ENCODE results near the gene SEMA7A.
A peak's percentile ranks its signal among the peaks of the same experiment; 100 is the strongest.

The SEMA7A gene

GRCh38 chr15:74387141-74387541, 46.6 kb downstream of the SEMA7A start:
- DNase-seq (ENCODE audit: low read depth, low spot score) = no peak

DNA sequence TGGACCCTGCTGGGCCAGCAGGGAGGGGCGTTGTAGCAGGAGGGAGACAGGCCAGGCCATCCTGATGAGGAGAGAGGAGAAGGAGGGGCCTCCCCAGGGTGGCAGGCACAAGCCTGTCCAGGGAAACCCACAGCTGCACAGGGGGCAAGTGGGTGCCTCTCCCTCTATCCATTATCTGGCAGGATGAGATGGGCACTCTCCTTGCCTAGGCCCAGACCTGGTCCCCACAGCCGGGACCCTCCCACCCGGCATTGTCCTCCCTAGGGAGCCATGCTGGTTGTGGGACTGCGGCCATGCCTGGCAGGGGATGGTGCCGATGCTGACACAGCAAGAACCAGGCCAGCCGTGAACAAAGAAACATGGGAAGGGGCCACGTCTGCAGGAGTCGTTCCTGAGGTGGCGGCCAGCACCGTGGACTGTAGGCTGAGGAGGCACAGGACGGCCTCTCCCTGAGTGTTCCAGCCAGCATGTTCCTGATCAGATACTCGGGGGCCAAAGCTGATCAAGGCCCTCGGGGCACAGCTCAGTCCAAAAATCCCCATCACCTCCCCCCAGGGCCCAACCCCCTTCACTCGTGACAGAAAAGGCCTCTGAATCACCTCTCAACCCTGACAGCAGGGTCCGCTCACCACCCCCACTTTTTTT, 47.1 kb downstream of the SEMA7A start:
- DNase-seq (ENCODE audit: low read depth, low spot score) = no peak

DNA sequence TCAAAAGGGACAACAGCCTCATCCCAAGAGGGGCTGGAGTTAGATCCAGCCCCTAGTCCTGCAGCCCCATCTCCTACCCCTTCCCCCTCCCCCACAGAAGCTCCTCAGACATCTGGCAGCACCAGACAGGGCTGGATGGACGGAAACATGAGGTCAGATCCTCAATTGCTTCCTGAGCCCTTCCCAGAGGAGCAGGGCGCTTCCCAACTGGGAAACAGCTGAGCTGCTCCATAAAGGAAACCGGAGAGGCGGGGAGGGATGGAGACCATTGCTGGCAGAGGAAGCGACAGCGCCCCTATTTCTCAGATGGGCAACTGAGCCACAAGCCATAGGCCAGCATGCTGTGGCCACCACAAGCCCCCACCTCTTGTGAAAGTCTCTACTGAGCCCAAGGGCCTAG, 48.0 kb downstream of the SEMA7A start:
- no peak for DNase-seq (ENCODE audit: low read depth, low spot score)

DNA sequence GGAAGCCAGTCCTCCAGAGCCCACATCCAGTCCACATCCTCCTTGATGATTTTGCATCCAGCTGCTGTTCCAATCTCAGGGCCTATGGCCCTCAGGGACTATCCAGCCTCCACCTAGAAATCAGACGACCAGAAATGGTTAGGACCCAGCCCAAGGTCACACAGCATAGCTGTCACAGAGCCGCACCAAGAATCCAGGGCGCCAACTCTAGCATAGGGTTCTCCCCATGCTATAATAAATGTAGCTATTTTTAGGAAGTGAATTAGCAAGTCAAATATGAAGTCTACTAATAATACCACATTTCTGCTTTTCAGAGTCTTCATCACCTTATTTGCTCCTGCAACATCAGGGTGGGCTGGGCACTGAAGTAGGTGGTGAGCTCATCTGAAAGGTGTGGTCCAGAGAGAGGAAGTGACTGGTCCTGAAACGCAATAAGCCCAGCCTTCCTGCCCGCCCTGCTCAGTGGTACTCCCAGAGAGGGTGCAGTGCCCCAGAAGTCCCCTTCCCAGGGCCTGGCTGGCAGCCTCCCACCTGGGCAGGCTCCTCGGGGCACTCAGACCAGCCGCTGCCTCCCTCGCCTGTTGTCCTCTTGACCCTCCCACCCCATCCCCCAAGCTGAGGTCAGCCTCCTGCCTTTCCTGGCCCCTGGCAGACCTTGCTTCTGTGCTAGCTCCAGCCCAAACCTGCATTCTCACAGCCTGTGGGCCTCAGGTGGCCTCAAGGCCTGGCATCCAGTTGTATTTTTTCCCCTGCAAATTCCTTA, 48.7 kb downstream of the SEMA7A start:
- DNase-seq (ENCODE audit: low read depth, low spot score) = peak; percentile 33

DNA sequence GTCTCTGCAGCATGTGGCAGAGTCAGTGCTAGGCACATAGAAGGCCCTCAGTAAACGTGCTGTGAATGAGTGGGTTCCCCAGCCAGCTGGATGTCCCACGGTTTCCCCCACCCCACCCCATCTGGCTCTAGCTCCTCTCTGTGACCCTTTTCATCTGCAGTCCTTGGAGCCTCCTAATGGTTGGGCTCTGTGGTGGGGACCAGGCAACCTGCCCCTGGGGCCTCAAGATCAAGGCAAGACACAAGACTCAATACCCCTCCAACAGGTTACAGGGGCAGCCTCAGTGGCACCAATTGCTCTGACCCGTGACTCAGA, 49.2 kb downstream of the SEMA7A start:
- no peak for DNase-seq (ENCODE audit: low read depth, low spot score)

GRCh38 chr15:74383695-74384565, 49.8 kb downstream of the SEMA7A start:
- peak; percentile 45 for DNase-seq (ENCODE audit: low read depth, low spot score)

- no peak for DNase-seq (ENCODE audit: low read depth, low spot score)
Measured at GRCh38 chr15:74383286-74383685, 50.5 kb downstream of the SEMA7A start.

- peak; percentile 92 for DNase-seq (ENCODE audit: low read depth, low spot score)
Measured at GRCh38 chr15:74382004-74382816, 51.5 kb downstream of the SEMA7A start.

DNA sequence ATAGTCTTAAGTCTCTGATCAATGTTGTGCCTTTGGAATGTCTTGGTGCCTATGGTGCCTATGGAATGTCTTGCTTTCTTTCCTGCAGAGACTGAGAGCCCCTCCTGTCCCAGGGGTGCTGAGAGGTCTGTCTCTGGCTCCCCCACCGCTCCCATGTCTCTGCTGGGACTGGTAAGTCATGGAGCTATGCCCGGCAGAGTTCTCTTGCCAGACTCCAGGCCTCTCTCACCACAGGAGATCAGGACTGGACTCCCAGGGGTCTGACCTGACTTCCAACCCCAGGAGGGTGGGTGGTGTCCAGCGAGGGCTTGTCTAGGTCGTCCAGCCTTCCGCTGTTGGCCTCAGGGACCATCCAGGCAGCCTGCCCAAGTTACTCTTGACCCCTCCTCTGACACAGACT, 52.3 kb downstream of the SEMA7A start:
- no peak for DNase-seq (ENCODE audit: low read depth, low spot score)

DNA sequence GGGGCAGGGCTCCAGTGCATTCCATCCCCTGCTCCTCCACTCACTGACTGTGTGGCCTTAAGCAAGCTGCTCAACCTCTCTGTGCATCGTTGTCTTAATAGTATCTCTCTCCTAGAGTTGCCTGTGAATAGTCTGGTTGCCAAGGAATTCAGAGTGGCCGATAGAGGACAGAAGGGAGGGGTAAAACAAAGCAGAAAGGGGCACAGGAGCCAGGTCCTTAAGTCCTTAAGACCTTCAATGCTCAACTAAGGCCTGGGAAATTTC, 52.6 kb downstream of the SEMA7A start:
- no peak for DNase-seq (ENCODE audit: low read depth, low spot score)

- DNase-seq (ENCODE audit: low read depth, low spot score) = no peak
Measured at GRCh38 chr15:74380361-74381189, 53.2 kb downstream of the SEMA7A start.

DNA sequence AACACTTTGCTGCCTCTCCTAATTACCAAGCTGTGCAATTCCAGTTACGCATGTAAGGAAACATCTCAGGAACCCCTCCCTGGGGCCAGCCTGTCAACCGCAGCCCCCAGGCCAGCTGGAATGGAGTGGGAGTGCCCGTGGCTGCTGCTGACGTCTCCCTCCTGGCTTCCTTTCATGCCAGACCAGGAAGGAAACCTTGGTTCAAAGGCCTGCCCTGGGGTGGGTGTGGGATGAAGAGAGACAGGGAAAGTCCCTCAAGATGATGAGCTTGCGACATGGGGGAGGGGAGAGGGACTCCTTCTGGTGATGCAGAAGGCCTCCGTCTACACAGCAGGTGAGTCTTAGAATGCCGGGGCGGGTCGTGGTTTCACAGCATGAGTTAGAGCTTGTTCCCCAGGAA, 54.9 kb downstream of the SEMA7A start:
- peak; percentile 85 for DNase-seq (ENCODE audit: low read depth, low spot score)

DNA sequence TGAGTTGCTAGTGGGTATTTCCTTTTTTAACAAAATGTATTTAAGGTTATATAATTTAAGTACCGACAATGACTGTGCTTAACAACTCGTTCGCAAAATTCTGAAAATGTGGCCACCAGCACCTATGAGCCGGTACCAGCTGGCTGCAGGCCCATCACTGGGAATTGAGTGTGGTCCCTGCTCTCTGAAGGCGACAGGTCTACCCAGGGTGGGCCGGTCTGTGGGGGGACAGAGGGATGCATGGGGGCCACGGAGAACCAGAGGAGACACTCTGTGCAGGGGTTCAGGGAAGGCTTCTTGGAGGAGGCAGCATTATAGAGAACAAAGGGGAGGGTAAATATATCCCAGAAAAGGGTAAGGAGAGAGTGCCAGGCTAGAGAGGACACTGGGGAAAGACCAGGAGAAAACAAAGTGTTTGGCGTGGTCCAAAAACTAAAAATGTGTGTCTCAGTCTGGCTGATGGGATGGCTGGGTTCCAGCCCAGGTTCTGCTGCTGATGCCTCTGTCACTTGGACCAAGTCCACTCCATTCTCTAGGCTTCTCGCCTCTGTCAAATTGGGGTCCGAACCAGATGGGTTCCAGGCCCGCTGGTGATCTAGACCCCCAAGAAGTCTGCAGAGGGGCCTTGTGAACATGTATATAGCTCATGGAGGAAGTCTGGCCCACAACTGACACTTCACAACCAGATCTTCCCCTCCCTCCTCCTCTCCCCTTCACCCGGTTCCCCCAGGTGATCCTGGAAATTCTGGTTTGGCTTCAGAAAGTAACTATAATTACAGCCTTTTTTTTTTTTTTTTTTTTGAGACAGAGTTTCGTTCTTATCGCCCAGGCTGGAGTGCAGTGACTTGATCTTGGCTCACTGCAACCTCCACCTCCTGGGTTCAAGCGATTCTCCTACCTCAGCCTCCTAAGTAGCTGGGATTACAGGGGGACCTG, 55.7 kb downstream of the SEMA7A start:
- DNase-seq (ENCODE audit: low read depth, low spot score) = no peak

- no peak for DNase-seq (ENCODE audit: low read depth, low spot score)
Measured at GRCh38 chr15:74376825-74377581, 56.8 kb downstream of the SEMA7A start.

GRCh38 chr15:74376226-74376625, 57.5 kb downstream of the SEMA7A start:
- DNase-seq (ENCODE audit: low read depth, low spot score) = no peak

DNA sequence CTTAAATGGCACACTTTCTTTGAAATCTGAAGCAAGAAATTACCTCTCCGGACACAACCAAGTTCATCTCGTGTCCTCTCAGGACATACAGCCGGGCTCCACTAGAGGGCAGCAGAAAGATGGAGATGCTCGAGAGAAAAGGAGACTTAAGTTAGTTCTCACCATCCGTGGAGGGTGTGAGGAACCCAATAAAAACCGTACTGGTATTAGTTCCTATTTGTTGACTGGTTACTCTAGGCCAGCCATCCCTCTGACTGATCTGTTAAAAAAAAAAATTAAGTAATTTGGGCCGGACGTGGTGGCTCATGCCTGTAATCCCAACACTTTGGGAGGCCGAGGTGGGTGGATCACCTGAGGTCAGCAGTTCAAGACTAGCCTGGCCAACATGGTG, 58.5 kb downstream of the SEMA7A start:
- peak; percentile 90 for DNase-seq (ENCODE audit: low read depth, low spot score)

DNA sequence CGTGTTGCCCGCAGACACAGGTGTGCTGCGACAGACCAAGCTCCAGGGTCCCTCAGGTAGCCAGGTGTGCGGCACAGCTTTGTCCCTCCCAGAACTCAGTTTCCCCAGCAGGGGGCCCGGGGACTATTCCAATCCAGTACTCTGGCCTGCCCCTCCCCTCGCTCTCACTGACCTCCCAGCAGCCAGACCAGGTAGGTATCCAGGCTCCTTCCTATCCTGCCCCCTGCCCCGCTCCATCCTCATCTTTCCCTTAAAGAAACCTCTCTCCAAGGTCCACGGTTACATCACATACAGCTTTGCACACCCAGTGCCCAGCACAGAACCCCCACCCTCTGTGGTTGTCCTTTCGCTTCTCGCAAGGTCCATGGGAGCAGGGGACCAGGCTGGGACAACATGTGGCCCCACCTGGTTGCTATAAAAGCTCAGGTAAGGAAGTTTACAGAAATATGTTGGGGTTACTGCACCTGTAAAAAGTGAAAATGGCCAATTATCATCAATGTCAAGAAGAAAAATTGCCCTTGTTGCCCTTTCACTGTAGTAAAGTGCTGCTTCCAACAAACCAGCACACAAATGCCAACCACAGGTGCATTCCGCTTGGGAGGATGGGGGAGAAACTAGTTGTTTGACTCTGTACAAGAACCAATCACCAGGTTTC, 59.0 kb downstream of the SEMA7A start:
- DNase-seq (ENCODE audit: low read depth, low spot score) = no peak

GRCh38 chr15:74373731-74374647, 59.8 kb downstream of the SEMA7A start:
- peak; percentile 97 for DNase-seq (ENCODE audit: low read depth, low spot score)

All from astrocyte of the hippocampus (primary cell).